ENCODE results near the gene WAPL.

- TF ChIP-seq EZH2 (IDR thresholded peaks at IDR 0.05; ENCODE audit: low read length) (no peak), CTCF (optimal IDR thresholded peaks at IDR 0.05 in 1 of 3, IDR thresholded peaks at IDR 0.05 in 1 of 3, conservative IDR thresholded peaks at IDR 0.05 in 1 of 3; ENCODE audit: extremely low read depth in 1 of 3, insufficient read depth in 2 of 3, low read length in 3 of 3) (no peak)
These were observed 112.4 kb downstream of the WAPL start for GRCh38 chr10:86409183-86409582.

Data from keratinocyte (primary cell).